Esophagus (tissue), 2 donors: Measurements from ENCODE around the gene LIN7A. TPM values are rescaled to one million over a fixed set of nuclear protein-coding genes. Genes with fewer than 3 reads are reported as not detected.

ENCODE experiments used
- H3K27ac ChIP-seq, 2 donors: one replicate each; pipeline ENCODE4 v1.5.1; 2013; ENCODE audit warnings: low read depth in 2 of 2, mild to moderate bottlenecking in 2 of 2, inconsistent platforms in 1 of 2, low read length in 1 of 2, moderate library complexity in 1 of 2
- H3K27me3 ChIP-seq, 2 donors: one replicate each; pipeline ENCODE4 v1.6.1; 2013; ENCODE audit warnings: low read length in 2 of 2, control low read depth in 1 of 2, mild to moderate bottlenecking in 1 of 2; ENCODE audit not compliant: insufficient read depth in 2 of 2, control insufficient read depth in 1 of 2
- H3K36me3 ChIP-seq, 2 donors: one replicate each; pipeline ENCODE4 v1.6.1; 2013; ENCODE audit warnings: low read length in 1 of 2; ENCODE audit not compliant: control insufficient read depth in 2 of 2, insufficient read depth in 2 of 2
- H3K4me1 ChIP-seq, 2 donors: one replicate each; pipeline ENCODE4 v1.6.1; 2013; ENCODE audit warnings: low read length in 1 of 2; ENCODE audit not compliant: control insufficient read depth in 2 of 2, insufficient read depth in 2 of 2
- H3K4me3 ChIP-seq, 2 donors: one replicate each; pipeline ENCODE4 v1.5.1; 2013; ENCODE audit warnings: low read length in 2 of 2, mild to moderate bottlenecking in 2 of 2, low read depth in 1 of 2, moderate library complexity in 1 of 2
- H3K9me3 ChIP-seq, 2 donors: one replicate each; pipeline ENCODE4 v1.6.1; 2013; ENCODE audit warnings: mild to moderate bottlenecking in 2 of 2, low read depth in 1 of 2, low read length in 1 of 2, moderate library complexity in 1 of 2; ENCODE audit not compliant: control insufficient read depth in 2 of 2, insufficient read depth in 1 of 2
- WGBS, 2 donors: extraction: QIAGEN DNeasy Blood & Tissue Kit; methylation state at CpG; one replicate each; pipeline ENCODE4 v1.1.7; 2013; 5-methylcytosine and 5-hydroxymethylcytosine counted together
- polyA plus RNA-seq, 2 donors: library from polyadenylated mRNA; stranded (reverse); fragments of 200-250 nt; gene quantifications; one replicate each; pipeline ENCODE4 v1.2.3, GENCODE V29; 2013
- donor health status: healthy with polysubstance abuse.
- donor health status: Bipolar disorder and iron deficiency.

Gene LIN7A
- polyA plus RNA-seq, 2 donors: 0.15 to 0.16 TPM

- H3K27ac ChIP-seq: no peak overlapping the region
- no peaks in the 10 kb centered on the region for H3K4me1 ChIP-seq
- no peaks in the 10 kb centered on the region for H3K36me3 ChIP-seq
- H3K9me3 ChIP-seq: no peaks in the 10 kb centered on the region
- H3K27me3 ChIP-seq: no peaks in the 10 kb centered on the region
- whole genome bisulfite sequencing, 2 donors: 70 to 89% methylated on average over 3 of the region's 3 CpGs
- no peak overlapping the region for H3K4me3 ChIP-seq
Measured at GRCh38 chr12:80847575-80847974, 90.2 kb downstream of the LIN7A start.

GRCh38 chr12:80846952-80847351 is 90.8 kb downstream of the LIN7A start:
- Histone ChIP-seq H3K4me3 (no peak overlapping the region), H3K27ac (no peak overlapping the region)
- WGBS, 2 donors: 39 to 44% methylated on average over 2 of the region's 2 CpGs

GRCh38 chr12:80845639-80846038 is 92.1 kb downstream of the LIN7A start:
- Histone ChIP-seq H3K27me3 (no peaks in the 10 kb centered on the region), H3K36me3 (no peaks in the 10 kb centered on the region), H3K27ac (no peak overlapping the region), H3K9me3 (no peaks in the 10 kb centered on the region), H3K4me1 (no peaks in the 10 kb centered on the region), H3K4me3 (no peak overlapping the region)
- WGBS, 2 donors: 55 to 61% methylated on average over 5 of the region's 5 CpGs

More at GRCh38 chr12:80846952-80847351, 90.8 kb downstream of the LIN7A start:
- Histone ChIP-seq H3K9me3 (no peaks in the 10 kb centered on the region), H3K4me1 (no peaks in the 10 kb centered on the region), H3K27me3 (no peaks in the 10 kb centered on the region), H3K36me3 (no peaks in the 10 kb centered on the region)

- no peak overlapping the region for H3K4me3 ChIP-seq
- no peaks in the 10 kb centered on the region for H3K9me3 ChIP-seq
- no peak overlapping the region for H3K27ac ChIP-seq
- H3K4me1 ChIP-seq: no peaks in the 10 kb centered on the region
- H3K36me3 ChIP-seq: no peaks in the 10 kb centered on the region
- 76 to 97% methylated on average over 1 of the region's 1 CpG for WGBS, 2 donors
- no peaks in the 10 kb centered on the region for H3K27me3 ChIP-seq
Measured at GRCh38 chr12:80843969-80844368, 93.8 kb downstream of the LIN7A start.

GRCh38 chr12:80838708-80839107 is 99.0 kb downstream of the LIN7A start:
- Histone ChIP-seq H3K4me3 (no peak overlapping the region), H3K9me3 (no peaks in the 10 kb centered on the region), H3K27me3 (no peaks in the 10 kb centered on the region), H3K36me3 (no peaks in the 10 kb centered on the region), H3K27ac (no peak overlapping the region), H3K4me1 (no peaks in the 10 kb centered on the region)
- 44 to 51% methylated on average over 1 of the region's 1 CpG for WGBS, 2 donors

- no peaks in the 10 kb centered on the region for H3K36me3 ChIP-seq
- H3K9me3 ChIP-seq: no peaks in the 10 kb centered on the region
- no peak overlapping the region for H3K4me3 ChIP-seq
- 38 to 41% methylated on average over 4 of the region's 4 CpGs for WGBS, 2 donors
- H3K27me3 ChIP-seq: no peaks in the 10 kb centered on the region
- H3K27ac ChIP-seq: no peak overlapping the region
- H3K4me1 ChIP-seq: no peaks in the 10 kb centered on the region
Measured at GRCh38 chr12:80838024-80838658, 99.6 kb downstream of the LIN7A start.

GRCh38 chr12:80837342-80837978 is 100.3 kb downstream of the LIN7A start:
- Histone ChIP-seq H3K36me3 (no peaks in the 10 kb centered on the region), H3K27me3 (no peaks in the 10 kb centered on the region), H3K4me1 (no peaks in the 10 kb centered on the region), H3K4me3 (no peak overlapping the region), H3K27ac (no peak overlapping the region), H3K9me3 (no peaks in the 10 kb centered on the region)
- WGBS, 2 donors: 34% methylated on average over 5 of the region's 5 CpGs

- Histone ChIP-seq H3K9me3 (no peaks in the 10 kb centered on the region), H3K4me3 (no peak overlapping the region), H3K36me3 (no peaks in the 10 kb centered on the region), H3K27ac (no peak overlapping the region), H3K4me1 (no peaks in the 10 kb centered on the region), H3K27me3 (no peaks in the 10 kb centered on the region)
- 3 to 30% methylated on average over 1 of the region's 1 CpG for WGBS, 2 donors
Measured at GRCh38 chr12:80834724-80835123, 103.0 kb downstream of the LIN7A start.

GRCh38 chr12:80830533-80831088 is 107.1 kb downstream of the LIN7A start:
- no peaks in the 10 kb centered on the region for H3K4me1 ChIP-seq
- no peak overlapping the region for H3K4me3 ChIP-seq
- no peaks in the 10 kb centered on the region for H3K27me3 ChIP-seq
- WGBS, 2 donors: 78 to 83% methylated on average over 4 of the region's 4 CpGs
- no peak overlapping the region for H3K27ac ChIP-seq
- H3K9me3 ChIP-seq: no peaks in the 10 kb centered on the region
- no peaks in the 10 kb centered on the region for H3K36me3 ChIP-seq

GRCh38 chr12:80829767-80830166 is 108.0 kb downstream of the LIN7A start:
- Histone ChIP-seq H3K4me3 (no peak overlapping the region), H3K27ac (no peak overlapping the region), H3K27me3 (no peaks in the 10 kb centered on the region), H3K4me1 (no peaks in the 10 kb centered on the region), H3K36me3 (no peaks in the 10 kb centered on the region), H3K9me3 (no peaks in the 10 kb centered on the region)
- WGBS, 2 donors: 71 to 74% methylated on average over 2 of the region's 2 CpGs
